ENCODE data around the gene MED22.

MED22 gene

DNA sequence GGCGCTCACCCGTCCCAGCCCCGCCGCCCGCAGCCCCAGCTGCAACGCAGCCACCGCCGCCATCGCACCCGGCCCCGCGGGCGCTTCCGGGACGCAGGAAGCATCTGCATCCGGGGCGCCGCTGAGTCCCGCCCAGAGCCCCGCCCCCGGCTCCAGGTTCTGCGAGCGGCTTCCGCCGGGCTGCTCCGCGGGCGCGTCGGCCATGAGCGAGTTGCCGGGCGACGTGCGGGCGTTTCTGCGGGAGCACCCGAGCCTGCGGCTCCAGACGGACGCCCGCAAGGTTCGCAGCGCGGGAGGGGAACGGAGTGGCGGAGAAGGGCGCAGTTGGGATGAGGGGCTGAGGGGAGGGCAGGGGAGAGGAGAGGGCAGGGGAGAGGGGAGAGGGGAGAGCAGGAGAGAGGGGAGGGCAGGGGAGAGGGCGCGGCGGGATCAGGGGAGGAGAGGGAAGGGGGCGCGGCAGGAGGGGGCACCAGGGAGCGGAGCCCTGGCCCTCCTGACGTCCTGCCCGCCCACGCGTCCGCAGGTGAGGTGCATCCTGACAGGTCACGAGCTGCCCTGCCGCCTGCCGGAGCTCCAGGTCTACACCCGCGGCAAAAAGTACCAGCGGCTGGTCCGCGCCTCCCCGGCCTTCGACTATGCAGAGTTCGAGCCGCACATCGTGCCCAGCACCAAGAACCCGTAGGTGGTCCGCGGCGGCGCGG, 8.6 kb upstream of the MED22 start, which contains the start of the genes SURF1 and SURF2:
Gene SURF1 (minus strand): TSS at position 97 of the 701 bp plus-strand sequence. CDS start 34 bp downstream, at position 63.
Gene SURF2 (plus strand): TSS at position 160 of the 701 bp plus-strand sequence. CDS start 43 bp downstream, at position 203.
- Histone ChIP-seq H3K9me3 (ENCODE audit: control insufficient read depth in 2 of 2, low read length in 2 of 2) (no peaks in the 10 kb centered on the region), H3K4me1 (ENCODE audit: control insufficient read depth in 2 of 2, insufficient read depth in 2 of 2, low read length in 2 of 2) (peaks cover 20 to 25% of the 10 kb centered on the region in 2 donors), H3K36me3 (ENCODE audit: control insufficient read depth in 2 of 2, insufficient read depth in 2 of 2, low read length in 2 of 2) (peaks cover 37 to 45% of the 10 kb centered on the region in 2 donors), H3K27ac (ENCODE audit: low read depth in 2 of 2, low read length in 2 of 2) (peak within 1 kb of the TSS; percentile 7 to 63), H3K27me3 (ENCODE audit: control insufficient read depth in 2 of 2, insufficient read depth in 2 of 2, low read length in 2 of 2) (no peaks in the 10 kb centered on the region), H3K4me3 (ENCODE audit: low read length in 2 of 2) (peak within 1 kb of the TSS; percentile 79 to 88), H3K9ac (ENCODE audit: low read depth in 1 of 2, low read length in 2 of 2) (peak within 1 kb of the TSS; percentile 67 to 83)

DNA sequence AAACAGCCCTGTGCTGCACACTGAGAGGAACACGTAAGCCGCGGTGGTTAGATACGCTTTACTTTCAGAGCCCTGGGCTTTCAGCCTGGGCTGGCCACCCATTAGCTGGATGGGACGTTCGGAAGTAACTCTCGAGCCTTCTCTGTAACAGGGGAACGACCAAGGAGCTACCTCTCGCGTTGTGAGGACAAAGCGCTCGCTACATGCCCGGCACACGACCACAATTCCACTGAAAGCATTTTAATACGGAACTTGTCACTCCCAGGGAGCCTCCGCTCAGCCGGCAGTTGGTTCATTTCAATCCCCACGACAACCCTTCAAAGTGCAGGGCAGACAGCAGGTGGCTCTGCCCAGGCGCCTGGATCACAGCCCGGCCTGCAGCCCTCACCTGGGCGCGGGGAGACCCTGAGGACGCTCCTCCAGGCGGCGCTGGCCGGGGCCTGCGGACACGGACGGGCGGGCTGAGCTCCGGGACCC, 8.0 kb upstream of the MED22 start:
- Histone ChIP-seq H3K27me3 (ENCODE audit: control insufficient read depth in 2 of 2, insufficient read depth in 2 of 2, low read length in 2 of 2) (no peaks in the 10 kb centered on the region), H3K4me1 (ENCODE audit: control insufficient read depth in 2 of 2, insufficient read depth in 2 of 2, low read length in 2 of 2) (peaks cover 20 to 25% of the 10 kb centered on the region in 2 donors), H3K9me3 (ENCODE audit: control insufficient read depth in 2 of 2, low read length in 2 of 2) (no peaks in the 10 kb centered on the region), H3K27ac (ENCODE audit: low read depth in 2 of 2, low read length in 2 of 2) (peak overlapping the region; percentile 7 to 23), H3K9ac (ENCODE audit: low read depth in 1 of 2, low read length in 2 of 2) (peak overlapping the region; percentile 67 to 83), H3K4me3 (ENCODE audit: low read length in 2 of 2) (peak overlapping the region; percentile 79 to 88), H3K36me3 (ENCODE audit: control insufficient read depth in 2 of 2, insufficient read depth in 2 of 2, low read length in 2 of 2) (peaks cover 38 to 44% of the 10 kb centered on the region in 2 donors)

GRCh38 chr9:133354766-133355165, 6.8 kb upstream of the MED22 start:
- Histone ChIP-seq H3K4me1 (ENCODE audit: control insufficient read depth in 2 of 2, insufficient read depth in 2 of 2, low read length in 2 of 2) (peaks cover 20 to 25% of the 10 kb centered on the region in 2 donors), H3K9me3 (ENCODE audit: control insufficient read depth in 2 of 2, low read length in 2 of 2) (no peaks in the 10 kb centered on the region), H3K36me3 (ENCODE audit: control insufficient read depth in 2 of 2, insufficient read depth in 2 of 2, low read length in 2 of 2) (peaks cover 39 to 47% of the 10 kb centered on the region in 2 donors), H3K4me3 (ENCODE audit: low read length in 2 of 2) (no peak overlapping the region), H3K9ac (ENCODE audit: low read depth in 1 of 2, low read length in 2 of 2) (no peak overlapping the region), H3K27ac (ENCODE audit: low read depth in 2 of 2, low read length in 2 of 2) (no peak overlapping the region), H3K27me3 (ENCODE audit: control insufficient read depth in 2 of 2, insufficient read depth in 2 of 2, low read length in 2 of 2) (no peaks in the 10 kb centered on the region)

DNA sequence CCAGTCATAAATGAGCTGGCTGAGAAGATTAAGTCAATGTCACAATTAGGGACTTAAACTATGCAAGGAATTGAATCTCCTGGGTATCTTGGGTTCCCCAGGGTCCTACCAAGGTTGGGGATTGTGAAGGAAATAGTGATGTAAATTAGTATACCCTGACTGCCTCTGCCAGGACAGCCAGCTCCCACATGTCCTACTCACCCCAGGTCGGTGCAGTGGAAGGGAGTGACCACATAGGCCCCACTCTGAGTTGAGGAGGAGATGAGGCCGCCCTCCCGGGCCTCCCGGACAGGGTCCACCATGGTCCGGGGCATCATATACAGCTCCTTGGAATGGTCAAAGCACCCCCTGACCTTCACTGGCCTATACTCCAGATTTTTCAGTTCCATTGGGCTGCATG, 5.6 kb upstream of the MED22 start:
- H3K4me3 ChIP-seq (ENCODE audit: low read length in 2 of 2), result no peak overlapping the region
- H3K9ac ChIP-seq (ENCODE audit: low read depth in 1 of 2, low read length in 2 of 2), result no peak overlapping the region
- peaks cover 45 to 52% of the 10 kb centered on the region in 2 donors for H3K36me3 ChIP-seq (ENCODE audit: control insufficient read depth in 2 of 2, insufficient read depth in 2 of 2, low read length in 2 of 2)
- no peak overlapping the region for H3K27ac ChIP-seq (ENCODE audit: low read depth in 2 of 2, low read length in 2 of 2)
- peaks cover 30 to 32% of the 10 kb centered on the region in 2 donors for H3K4me1 ChIP-seq (ENCODE audit: control insufficient read depth in 2 of 2, insufficient read depth in 2 of 2, low read length in 2 of 2)
- no peaks in the 10 kb centered on the region for H3K27me3 ChIP-seq (ENCODE audit: control insufficient read depth in 2 of 2, insufficient read depth in 2 of 2, low read length in 2 of 2)
- no peaks in the 10 kb centered on the region for H3K9me3 ChIP-seq (ENCODE audit: control insufficient read depth in 2 of 2, low read length in 2 of 2)

DNA sequence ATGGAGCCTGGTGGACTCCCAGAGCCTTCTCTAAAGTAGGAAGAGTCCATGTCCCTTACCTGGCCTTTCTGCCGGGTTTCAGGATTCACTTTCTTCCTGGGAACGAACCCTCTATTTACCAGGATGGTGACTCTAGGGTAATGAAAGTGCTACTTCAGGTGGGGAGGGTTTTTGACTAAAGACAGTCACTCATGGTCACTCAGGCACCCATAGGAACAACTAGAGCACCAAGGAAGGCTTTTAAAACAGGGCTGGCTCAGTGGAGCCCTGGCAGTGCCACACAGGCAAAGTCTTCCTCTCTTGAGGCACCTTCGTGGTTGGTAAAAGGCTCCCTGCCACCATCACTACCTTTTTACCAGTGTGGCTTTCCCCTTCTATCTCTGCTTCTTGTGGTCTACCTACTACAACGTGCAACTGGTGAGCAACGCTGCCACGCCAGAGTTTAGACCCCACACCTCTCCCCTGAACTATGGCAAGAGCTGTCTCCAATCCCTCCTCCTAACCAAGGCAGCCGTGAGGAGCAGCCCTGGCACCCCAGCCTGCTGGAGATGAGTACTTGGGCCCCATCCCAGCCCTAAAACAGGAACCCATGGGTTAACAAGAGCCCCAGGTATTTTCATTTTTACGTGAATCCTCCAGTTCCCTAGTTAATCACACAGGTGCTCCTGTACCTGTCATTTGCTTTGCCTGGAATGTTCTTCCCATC, 4.9 kb upstream of the MED22 start:
- H3K27ac ChIP-seq (ENCODE audit: low read depth in 2 of 2, low read length in 2 of 2), result no peak overlapping the region
- H3K27me3 ChIP-seq (ENCODE audit: control insufficient read depth in 2 of 2, insufficient read depth in 2 of 2, low read length in 2 of 2), result no peaks in the 10 kb centered on the region
- H3K36me3 ChIP-seq (ENCODE audit: control insufficient read depth in 2 of 2, insufficient read depth in 2 of 2, low read length in 2 of 2), result peaks cover 45 to 52% of the 10 kb centered on the region in 2 donors

DNA sequence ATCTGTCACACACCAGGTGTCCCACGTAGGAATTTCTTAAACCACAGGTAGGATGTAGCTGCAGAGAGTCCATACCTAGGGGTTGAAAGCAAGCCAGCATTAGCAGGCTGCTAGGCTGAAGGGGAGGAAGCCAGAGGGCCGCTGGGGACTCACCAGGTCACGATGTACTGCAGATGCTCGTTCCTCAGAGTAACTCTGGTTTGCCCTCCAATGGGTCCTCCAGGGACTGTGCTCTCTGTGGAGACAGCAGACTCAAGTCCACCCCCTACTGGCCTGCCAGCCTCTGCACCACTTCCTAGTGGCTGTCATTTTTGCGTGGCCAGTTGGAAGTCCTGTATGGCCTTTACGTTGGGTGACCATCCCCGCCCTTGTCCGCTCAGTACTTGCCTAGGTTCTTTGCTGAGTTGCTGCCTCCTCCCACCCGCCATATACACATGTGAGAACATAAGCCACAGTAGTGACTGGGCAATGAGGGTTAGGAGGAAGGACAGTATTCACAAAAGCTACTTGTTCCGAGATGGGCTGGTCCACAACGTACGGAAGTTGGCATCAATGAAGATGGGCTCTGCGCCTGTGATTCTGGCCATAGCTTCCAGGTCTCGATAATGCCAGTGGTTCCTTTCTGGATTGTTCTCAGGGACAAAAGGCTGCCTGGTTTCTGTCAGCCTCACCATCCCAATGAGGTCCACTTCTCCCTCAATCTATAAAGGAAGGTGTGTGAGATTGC, 4.1 kb upstream of the MED22 start:
- no peak overlapping the region for H3K27ac ChIP-seq (ENCODE audit: low read depth in 2 of 2, low read length in 2 of 2)
- H3K36me3 ChIP-seq (ENCODE audit: control insufficient read depth in 2 of 2, insufficient read depth in 2 of 2, low read length in 2 of 2), result peaks cover 45 to 49% of the 10 kb centered on the region in 2 donors
- H3K9me3 ChIP-seq (ENCODE audit: control insufficient read depth in 2 of 2, low read length in 2 of 2), result no peaks in the 10 kb centered on the region
- H3K4me1 ChIP-seq (ENCODE audit: control insufficient read depth in 2 of 2, insufficient read depth in 2 of 2, low read length in 2 of 2), result peaks cover 22 to 24% of the 10 kb centered on the region in 2 donors
- H3K9ac ChIP-seq (ENCODE audit: low read depth in 1 of 2, low read length in 2 of 2), result no peak overlapping the region
- no peak overlapping the region for H3K4me3 ChIP-seq (ENCODE audit: low read length in 2 of 2)
- H3K27me3 ChIP-seq (ENCODE audit: control insufficient read depth in 2 of 2, insufficient read depth in 2 of 2, low read length in 2 of 2), result no peaks in the 10 kb centered on the region

More for the DNA sequence above, 4.9 kb upstream of the MED22 start:
- H3K9ac ChIP-seq (ENCODE audit: low read depth in 1 of 2, low read length in 2 of 2), result no peak overlapping the region
- H3K9me3 ChIP-seq (ENCODE audit: control insufficient read depth in 2 of 2, low read length in 2 of 2), result no peaks in the 10 kb centered on the region
- H3K4me1 ChIP-seq (ENCODE audit: control insufficient read depth in 2 of 2, insufficient read depth in 2 of 2, low read length in 2 of 2), result peaks cover 29 to 31% of the 10 kb centered on the region in 2 donors
- H3K4me3 ChIP-seq (ENCODE audit: low read length in 2 of 2), result no peak overlapping the region

GRCh38 chr9:133351526-133351907, 3.6 kb upstream of the MED22 start:
- Histone ChIP-seq H3K27me3 (ENCODE audit: control insufficient read depth in 2 of 2, insufficient read depth in 2 of 2, low read length in 2 of 2) (no peaks in the 10 kb centered on the region), H3K9ac (ENCODE audit: low read depth in 1 of 2, low read length in 2 of 2) (no peak overlapping the region)

DNA sequence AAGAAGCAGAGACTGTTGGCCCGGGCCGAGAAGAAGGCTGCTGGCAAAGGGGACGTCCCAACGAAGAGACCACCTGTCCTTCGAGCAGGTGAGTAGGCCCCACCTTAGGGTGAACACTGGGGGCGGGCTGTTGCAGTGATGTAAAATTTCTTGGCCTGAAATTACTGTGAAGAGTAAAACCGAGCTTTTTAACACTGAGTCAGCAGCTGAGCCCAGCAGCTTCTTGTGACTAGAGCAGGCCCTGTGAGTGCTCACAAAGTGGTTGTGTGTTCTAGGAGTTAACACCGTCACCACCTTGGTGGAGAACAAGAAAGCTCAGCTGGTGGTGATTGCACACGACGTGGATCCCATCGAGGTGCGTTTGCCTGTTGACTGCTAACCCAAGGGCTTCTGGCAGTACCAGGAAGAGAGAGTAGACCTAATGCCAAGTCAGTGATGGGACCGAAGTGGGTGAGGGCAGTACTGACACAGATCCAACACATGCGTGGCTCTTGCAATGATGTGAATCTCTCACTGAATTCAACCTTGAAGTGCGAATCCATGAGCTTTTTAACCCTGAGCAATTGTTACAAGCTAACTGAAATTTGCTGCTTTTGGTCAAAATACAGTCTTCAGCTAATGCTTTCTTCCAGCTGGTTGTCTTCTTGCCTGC, 2.2 kb upstream of the MED22 start:
- no peak overlapping the region for H3K27ac ChIP-seq (ENCODE audit: low read depth in 2 of 2, low read length in 2 of 2)
- no peaks in the 10 kb centered on the region for H3K9me3 ChIP-seq (ENCODE audit: control insufficient read depth in 2 of 2, low read length in 2 of 2)
- H3K27me3 ChIP-seq (ENCODE audit: control insufficient read depth in 2 of 2, insufficient read depth in 2 of 2, low read length in 2 of 2), result no peaks in the 10 kb centered on the region
- H3K4me3 ChIP-seq (ENCODE audit: low read length in 2 of 2), result no peak overlapping the region
- peaks cover 49 to 59% of the 10 kb centered on the region in 2 donors for H3K36me3 ChIP-seq (ENCODE audit: control insufficient read depth in 2 of 2, insufficient read depth in 2 of 2, low read length in 2 of 2)
- H3K9ac ChIP-seq (ENCODE audit: low read depth in 1 of 2, low read length in 2 of 2), result no peak overlapping the region
- H3K4me1 ChIP-seq (ENCODE audit: control insufficient read depth in 2 of 2, insufficient read depth in 2 of 2, low read length in 2 of 2), result peaks cover 20% of the 10 kb centered on the region in 2 donors

More at GRCh38 chr9:133351526-133351907, 3.6 kb upstream of the MED22 start:
- Histone ChIP-seq H3K27ac (ENCODE audit: low read depth in 2 of 2, low read length in 2 of 2) (no peak overlapping the region), H3K9me3 (ENCODE audit: control insufficient read depth in 2 of 2, low read length in 2 of 2) (no peaks in the 10 kb centered on the region), H3K4me3 (ENCODE audit: low read length in 2 of 2) (no peak overlapping the region), H3K4me1 (ENCODE audit: control insufficient read depth in 2 of 2, insufficient read depth in 2 of 2, low read length in 2 of 2) (peaks cover 23 to 26% of the 10 kb centered on the region in 2 donors), H3K36me3 (ENCODE audit: control insufficient read depth in 2 of 2, insufficient read depth in 2 of 2, low read length in 2 of 2) (peaks cover 45 to 49% of the 10 kb centered on the region in 2 donors)

- peaks cover 18 to 20% of the 10 kb centered on the region in 2 donors for H3K4me1 ChIP-seq (ENCODE audit: control insufficient read depth in 2 of 2, insufficient read depth in 2 of 2, low read length in 2 of 2)
- peak overlapping the region; percentile 84 to 98 for H3K9ac ChIP-seq (ENCODE audit: low read depth in 1 of 2, low read length in 2 of 2)
- H3K4me3 ChIP-seq (ENCODE audit: low read length in 2 of 2), result peak overlapping the region; percentile 89 to 95
- H3K36me3 ChIP-seq (ENCODE audit: control insufficient read depth in 2 of 2, insufficient read depth in 2 of 2, low read length in 2 of 2), result peaks cover 60 to 66% of the 10 kb centered on the region in 2 donors
- H3K9me3 ChIP-seq (ENCODE audit: control insufficient read depth in 2 of 2, low read length in 2 of 2), result no peaks in the 10 kb centered on the region
- peak overlapping the region; percentile 86 to 88 for H3K27ac ChIP-seq (ENCODE audit: low read depth in 2 of 2, low read length in 2 of 2)
- H3K27me3 ChIP-seq (ENCODE audit: control insufficient read depth in 2 of 2, insufficient read depth in 2 of 2, low read length in 2 of 2), result no peaks in the 10 kb centered on the region
Measured at GRCh38 chr9:133348718-133349573, 1.0 kb upstream of the MED22 start.
